ENCODE results near the gene PHYKPL. TPM values are rescaled to one million over a fixed set of nuclear protein-coding genes. Genes with fewer than 3 reads are reported as not detected.

PHYKPL gene
- total RNA-seq, 4 donors from 2014 or later: 29.3 to 45.7 (median 31.8) TPM

DNA sequence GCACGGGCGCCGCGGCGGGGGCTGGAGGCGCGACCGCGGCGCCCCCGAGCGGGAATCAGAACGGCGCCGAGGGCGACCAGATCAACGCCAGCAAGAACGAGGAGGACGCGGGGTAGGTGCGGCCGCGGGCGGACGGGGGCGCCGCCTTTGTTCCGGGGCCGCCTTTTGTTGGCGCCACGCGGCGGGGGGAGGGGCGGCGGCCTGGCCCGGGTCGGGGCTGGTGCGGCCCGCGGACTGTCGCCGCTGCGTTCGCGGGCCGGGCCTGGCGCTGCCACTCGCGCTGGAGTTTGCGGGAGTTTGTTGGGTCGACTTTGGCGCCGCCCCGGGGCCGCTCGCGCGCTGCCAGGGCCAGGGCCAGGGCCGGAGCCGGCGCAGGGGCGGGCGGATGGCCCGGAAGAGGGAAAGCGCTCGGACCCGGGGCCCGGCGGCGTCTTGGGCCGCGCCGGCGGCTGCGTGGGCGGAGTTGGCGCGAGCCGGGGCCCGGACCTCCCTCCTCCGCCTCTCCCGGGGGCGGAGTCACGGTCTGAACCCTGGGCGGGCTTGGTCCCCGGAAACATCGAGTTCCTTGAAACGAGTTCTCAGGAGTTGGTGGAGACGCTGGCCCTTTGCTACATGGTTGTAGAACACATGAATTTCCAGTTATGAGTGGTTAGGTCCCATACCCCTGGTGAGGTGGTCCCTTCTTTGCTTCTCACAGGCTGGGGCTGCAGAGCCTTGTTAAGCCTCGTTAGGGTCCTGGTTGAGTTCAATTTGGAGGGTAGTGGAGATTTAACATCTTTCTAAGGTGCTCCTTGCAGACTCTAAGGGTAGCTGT lies 27.5 kb downstream of the PHYKPL start:
- H3K4me3 ChIP-seq (ENCODE audit: low read depth, poor library complexity, severe bottlenecking): peak overlapping the region; percentile 97
- intact Hi-C loops (cut with DNase I; ENCODE audit: low total_unique reads): no loop called here
- WGBS, 2 donors: 0 to 1% methylated on average over 5 to 23 of the region's 90 CpGs
- TF ChIP-seq, protein P1, sequence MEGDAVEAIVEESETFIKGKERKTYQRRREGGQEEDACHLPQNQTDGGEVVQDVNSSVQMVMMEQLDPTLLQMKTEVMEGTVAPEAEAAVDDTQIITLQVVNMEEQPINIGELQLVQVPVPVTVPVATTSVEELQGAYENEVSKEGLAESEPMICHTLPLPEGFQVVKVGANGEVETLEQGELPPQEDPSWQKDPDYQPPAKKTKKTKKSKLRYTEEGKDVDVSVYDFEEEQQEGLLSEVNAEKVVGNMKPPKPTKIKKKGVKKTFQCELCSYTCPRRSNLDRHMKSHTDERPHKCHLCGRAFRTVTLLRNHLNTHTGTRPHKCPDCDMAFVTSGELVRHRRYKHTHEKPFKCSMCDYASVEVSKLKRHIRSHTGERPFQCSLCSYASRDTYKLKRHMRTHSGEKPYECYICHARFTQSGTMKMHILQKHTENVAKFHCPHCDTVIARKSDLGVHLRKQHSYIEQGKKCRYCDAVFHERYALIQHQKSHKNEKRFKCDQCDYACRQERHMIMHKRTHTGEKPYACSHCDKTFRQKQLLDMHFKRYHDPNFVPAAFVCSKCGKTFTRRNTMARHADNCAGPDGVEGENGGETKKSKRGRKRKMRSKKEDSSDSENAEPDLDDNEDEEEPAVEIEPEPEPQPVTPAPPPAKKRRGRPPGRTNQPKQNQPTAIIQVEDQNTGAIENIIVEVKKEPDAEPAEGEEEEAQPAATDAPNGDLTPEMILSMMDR (IDR thresholded peaks at IDR 0.05): no peak
- no peak for TF ChIP-seq POLR2A (IDR thresholded peaks at IDR 0.05)
- DNase-seq (ENCODE audit: low spot score in 2 of 2): peak; percentile 78 to 96

DNA sequence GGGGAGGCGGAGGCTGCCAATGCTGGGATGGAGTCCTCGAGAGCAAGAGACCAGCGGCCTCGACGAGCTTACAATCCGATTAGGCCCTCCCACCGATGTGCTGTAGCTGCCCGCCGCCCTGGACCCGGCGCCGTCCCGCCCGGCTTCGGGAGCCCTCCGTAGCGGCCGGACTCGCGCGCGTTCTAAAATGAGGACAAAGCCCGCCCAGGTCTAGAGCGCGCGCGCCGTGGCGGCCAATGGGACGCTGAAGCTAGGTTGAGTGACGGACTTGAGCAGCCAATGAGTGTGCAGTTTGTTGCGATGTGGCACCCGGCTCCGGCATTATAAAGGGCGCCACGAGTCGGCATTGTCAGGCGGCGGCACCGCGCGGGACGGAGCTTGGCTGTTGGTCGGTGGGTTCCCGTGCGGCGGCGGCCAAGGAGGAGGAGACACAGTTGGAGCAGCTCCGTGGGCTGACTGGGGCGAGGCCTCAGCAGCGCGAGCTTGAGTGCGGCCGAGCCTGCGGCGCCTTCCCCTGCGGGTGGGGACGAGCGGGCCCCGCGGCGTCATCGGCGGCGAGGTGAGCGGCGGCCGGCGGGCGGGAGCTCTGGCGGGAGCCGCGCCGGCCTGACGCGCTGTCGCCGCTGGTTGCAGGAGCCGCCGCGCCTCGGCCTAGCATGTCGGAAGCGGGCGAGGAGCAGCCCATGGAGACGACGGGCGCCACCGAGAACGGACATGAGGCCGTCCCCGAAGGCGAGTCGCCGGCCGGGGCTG lies 28.2 kb downstream of the PHYKPL start, which contains the start of gene HNRNPAB:
TSS of gene HNRNPAB (plus strand) at position 352 of the 753 bp plus-strand sequence. CDS start at position 657, 305 bp downstream.
- WGBS, 2 donors: 0 to 1% methylated on average over 7 to 90 of the region's 96 CpGs
- H3K4me3 ChIP-seq (ENCODE audit: low read depth, poor library complexity, severe bottlenecking): peak within 1 kb of the TSS; percentile 97
- intact Hi-C loops (cut with DNase I; ENCODE audit: low total_unique reads): no loop called here
- DNase-seq (ENCODE audit: low spot score in 2 of 2): peak; percentile 95 to 100
- TF ChIP-seq, protein P1 (IDR thresholded peaks at IDR 0.05): no peak
- TF ChIP-seq POLR2A (IDR thresholded peaks at IDR 0.05): peak in 1 of 2 donors; percentile 96

DNA sequence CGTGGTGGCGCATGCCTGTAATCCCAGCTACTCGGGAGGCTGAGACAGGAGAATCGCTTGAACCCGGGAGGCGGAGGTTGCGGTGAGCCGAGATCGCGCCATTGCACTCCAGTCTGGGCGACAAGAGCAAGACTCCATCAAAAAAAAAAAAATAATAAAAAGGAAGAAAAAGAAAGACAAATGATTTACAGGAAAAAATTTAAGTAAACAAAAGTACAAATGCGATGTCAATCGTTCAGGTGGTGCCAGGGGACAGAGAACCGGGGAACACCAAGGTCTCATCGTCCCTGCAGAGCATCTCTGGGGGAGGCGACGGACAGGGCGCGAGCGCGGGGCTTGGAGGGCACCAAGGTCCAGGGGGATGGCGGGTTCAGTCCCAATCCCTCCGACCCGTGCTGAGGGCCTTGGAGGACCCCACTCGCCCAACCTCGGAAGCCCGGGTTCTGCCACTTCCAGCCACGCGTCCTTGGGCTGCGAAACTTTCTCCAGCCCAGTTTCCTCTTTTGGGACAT lies 28.9 kb downstream of the PHYKPL start:
- 25 to 26% methylated on average over 27 to 30 of the region's 30 CpGs for WGBS, 2 donors
- peak overlapping the region; percentile 37 for H3K4me3 ChIP-seq (ENCODE audit: low read depth, poor library complexity, severe bottlenecking)
- intact Hi-C loops (cut with DNase I; ENCODE audit: low total_unique reads): no loop called here
- TF ChIP-seq POLR2A (IDR thresholded peaks at IDR 0.05): no peak
- TF ChIP-seq, protein P1 (IDR thresholded peaks at IDR 0.05): no peak
- no peak for DNase-seq (ENCODE audit: low spot score in 2 of 2)

DNA sequence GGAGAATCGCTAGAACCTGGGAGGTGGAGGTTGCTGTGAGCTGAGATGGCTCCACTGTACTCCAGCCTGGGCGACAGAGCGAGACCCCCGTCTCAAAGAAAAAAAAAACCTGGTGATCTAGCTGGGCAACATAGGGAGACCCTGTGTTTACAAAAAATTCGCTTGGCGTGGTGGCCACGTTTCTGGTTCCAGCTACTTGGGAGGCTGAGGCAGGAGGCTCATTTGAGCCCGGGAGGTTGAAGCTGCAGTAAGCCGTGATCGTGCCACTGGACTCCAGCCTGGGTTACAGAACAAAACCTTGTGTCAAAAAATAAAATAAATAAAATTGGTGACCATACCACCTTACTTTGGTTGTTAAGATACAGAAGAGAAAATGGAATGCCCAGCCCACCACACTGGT lies 30.1 kb downstream of the PHYKPL start:
- no peak for DNase-seq (ENCODE audit: low spot score in 2 of 2)
- WGBS, 2 donors: 95 to 96% methylated on average over 10 of the region's 10 CpGs
- H3K4me3 ChIP-seq (ENCODE audit: low read depth, poor library complexity, severe bottlenecking): no peak overlapping the region
- intact Hi-C loops (cut with DNase I; ENCODE audit: low total_unique reads): no loop called here
- no peak for TF ChIP-seq POLR2A (IDR thresholded peaks at IDR 0.05)
- TF ChIP-seq, protein P1 (IDR thresholded peaks at IDR 0.05): no peak

DNA sequence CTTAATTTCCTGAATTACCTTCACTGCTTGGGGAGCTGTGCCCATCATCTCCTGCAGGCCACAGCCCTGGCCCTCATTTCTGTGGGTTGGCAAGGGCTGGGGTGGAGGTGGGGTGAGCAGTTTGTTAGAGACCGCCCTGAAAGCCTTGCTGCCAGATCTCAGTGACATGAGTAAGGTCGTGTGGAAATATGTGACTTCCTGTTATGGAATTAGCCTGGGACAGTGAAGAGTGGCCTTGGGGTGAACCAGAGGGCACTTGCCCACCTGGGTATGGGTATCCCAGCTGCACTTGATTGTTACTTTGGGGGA lies 30.7 kb downstream of the PHYKPL start:
- 20 to 26% methylated on average over 2 of the region's 2 CpGs for WGBS, 2 donors
- H3K4me3 ChIP-seq (ENCODE audit: low read depth, poor library complexity, severe bottlenecking): no peak overlapping the region
- TF ChIP-seq, protein P1 (IDR thresholded peaks at IDR 0.05): no peak
- no peak for TF ChIP-seq POLR2A (IDR thresholded peaks at IDR 0.05)
- no peak for DNase-seq (ENCODE audit: low spot score in 2 of 2)
- intact Hi-C loops (cut with DNase I; ENCODE audit: low total_unique reads): no loop called here
